Peyer's patch (tissue), 4 donors: ENCODE data around the gene AICDA.
"Not testable (repeated sequence)": the region's sequence is repeated elsewhere in the genome, so short reads cannot be mapped to it uniquely, and the experiment has no call there.

Experiments
- CTCF ChIP-seq, 6 experiments: fragments of 450-650 bp in 4 of 6; fragments of 200-600 bp in 2 of 6; sonication (generic) in 1 of 6; IDR thresholded peaks; one replicate each; pipeline ENCODE4 v1.5.1; 2017 to 2019; ENCODE audit warnings: antibody characterized with exemption in 6 of 6, mild to moderate bottlenecking in 3 of 6, moderate library complexity in 1 of 6
- POLR2A ChIP-seq, 2 donors: fragments of 450-650 bp; IDR thresholded peaks; one replicate each; pipeline ENCODE4 v1.5.1; 2017; ENCODE audit warnings: antibody characterized with exemption in 2 of 2, mild to moderate bottlenecking in 2 of 2, moderate library complexity in 2 of 2

- TF ChIP-seq CTCF, POLR2A (IDR thresholded peaks at IDR 0.05): not testable (repeated sequence)
Observed at GRCh38 chr12:8624750-8625149, 12.1 kb upstream of the AICDA start.
